HG02571 (cell line): ENCODE results near the gene NPNT.

ENCODE experiments used
- ATAC-seq: cut with Tn5 transposase; IDR thresholded peaks from one replicate; pipeline ENCODE4 v1.9.1; 2021; ENCODE audit warnings: mild to moderate bottlenecking, moderate library complexity; ENCODE audit not compliant: unreplicated experiment

Gene NPNT

DNA sequence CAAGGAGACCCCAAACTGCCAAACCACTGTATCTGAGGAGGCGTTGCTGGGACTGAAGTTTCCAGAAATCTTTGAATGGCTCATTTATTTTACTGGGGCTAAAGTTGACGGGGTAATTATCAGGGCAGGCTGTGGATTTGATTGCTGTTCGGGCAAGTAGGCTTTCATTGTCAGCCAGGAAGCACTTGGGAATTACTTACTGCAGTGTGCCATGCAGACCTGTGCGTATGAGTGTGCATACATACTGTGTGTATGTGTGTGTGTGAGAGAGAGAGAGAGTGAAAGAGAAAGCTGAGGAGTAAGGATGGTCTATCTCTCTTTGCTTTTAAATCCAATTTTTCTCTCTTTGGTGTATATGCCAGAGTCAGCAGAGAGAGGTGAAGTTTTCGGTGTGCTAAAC lies 122.7 kb downstream of the NPNT start:
- no peak for ATAC-seq

DNA sequence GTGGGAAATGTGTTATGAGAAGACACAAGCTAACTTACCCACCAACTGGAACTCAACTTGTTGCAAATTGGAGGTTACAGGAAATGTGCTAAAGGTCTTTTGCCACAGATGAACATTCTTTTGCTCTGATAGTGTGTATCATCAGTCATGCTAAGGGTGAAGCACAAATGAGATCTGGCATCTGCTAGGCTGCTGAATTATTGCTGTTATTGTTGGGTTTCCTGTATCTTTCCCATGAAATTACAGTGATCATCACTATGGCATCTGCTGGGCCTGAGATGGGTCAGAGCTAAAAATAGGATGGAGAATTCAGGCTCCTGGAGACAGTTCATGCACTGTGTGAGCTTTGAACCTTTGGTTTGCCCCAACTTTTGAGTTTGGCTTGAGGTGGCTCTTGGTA lies 124.5 kb downstream of the NPNT start:
- no peak for ATAC-seq
